Adipocyte (in vitro differentiated cells): ENCODE measurements around the gene PIM1.
"Not testable (repeated sequence)": the region's sequence is repeated elsewhere in the genome, so short reads cannot be mapped to it uniquely, and the experiment has no call there.

Experiments used
- DNase-seq: peaks from one replicate; pipeline ENCODE4 v3.0.0-alpha.2; 2015; ENCODE audit warnings: low read depth
- H3K27me3 ChIP-seq: replicated peaks from 2 replicates; pipeline ENCODE4 v1.7.0; 2013; ENCODE audit warnings: mild to moderate bottlenecking, low read length, moderate library complexity; ENCODE audit not compliant: control insufficient read depth, insufficient read depth
- H3K36me3 ChIP-seq: 2 replicates; pipeline ENCODE4 v1.7.0; 2013; ENCODE audit warnings: low read length, mild to moderate bottlenecking, moderate library complexity; ENCODE audit not compliant: control insufficient read depth, insufficient read depth, severe bottlenecking
- H3K4me1 ChIP-seq: 2 replicates; pipeline ENCODE4 v1.7.0; 2013; ENCODE audit warnings: mild to moderate bottlenecking, low read length, moderate library complexity; ENCODE audit not compliant: control insufficient read depth, insufficient read depth
- H3K4me3 ChIP-seq: 2 replicates; pipeline ENCODE4 v1.7.0; 2013; ENCODE audit warnings: mild to moderate bottlenecking, low read length, moderate library complexity
- H3K9ac ChIP-seq: 2 replicates; pipeline ENCODE4 v1.7.0; 2013; ENCODE audit warnings: mild to moderate bottlenecking, low read length, moderate library complexity
- H3K9me3 ChIP-seq: 2 replicates; pipeline ENCODE4 v1.7.0; 2013; ENCODE audit warnings: mild to moderate bottlenecking, low read length, moderate library complexity; ENCODE audit not compliant: control insufficient read depth

The PIM1 gene

GRCh38 chr6:37174196-37174514 lies 4.2 kb downstream of the PIM1 start:
- Histone ChIP-seq H3K9me3 (no peaks in the 10 kb centered on the region), H3K27me3 (no peaks in the 10 kb centered on the region), H3K36me3 (peaks cover 46% of the 10 kb centered on the region), H3K4me1 (peaks cover 24% of the 10 kb centered on the region), H3K4me3 (peak overlapping the region; percentile 94), H3K9ac (peak overlapping the region; percentile 98)
- no peak for DNase-seq

GRCh38 chr6:37174515-37175331 lies 4.8 kb downstream of the PIM1 start:
- H3K9ac ChIP-seq: peak overlapping the region; percentile 98
- DNase-seq: no peak
- H3K4me3 ChIP-seq: peak overlapping the region; percentile 94
- peaks cover 24% of the 10 kb centered on the region for H3K4me1 ChIP-seq
- peaks cover 46% of the 10 kb centered on the region for H3K36me3 ChIP-seq
- H3K27me3 ChIP-seq: no peaks in the 10 kb centered on the region
- no peaks in the 10 kb centered on the region for H3K9me3 ChIP-seq

GRCh38 chr6:37175332-37176267 lies 5.6 kb downstream of the PIM1 start:
- DNase-seq: no peak
- peaks cover 46% of the 10 kb centered on the region for H3K36me3 ChIP-seq
- H3K4me3 ChIP-seq: no peak overlapping the region

GRCh38 chr6:37176268-37177076 lies 6.5 kb downstream of the PIM1 start:
- no peak overlapping the region for H3K4me3 ChIP-seq
- H3K36me3 ChIP-seq: peaks cover 41% of the 10 kb centered on the region
- no peaks in the 10 kb centered on the region for H3K27me3 ChIP-seq
- H3K9ac ChIP-seq: no peak overlapping the region
- no peak for DNase-seq
- no peaks in the 10 kb centered on the region for H3K9me3 ChIP-seq
- peaks cover 24% of the 10 kb centered on the region for H3K4me1 ChIP-seq

More at GRCh38 chr6:37175332-37176267, 5.6 kb downstream of the PIM1 start:
- peaks cover 24% of the 10 kb centered on the region for H3K4me1 ChIP-seq
- H3K9ac ChIP-seq: no peak overlapping the region
- no peaks in the 10 kb centered on the region for H3K9me3 ChIP-seq
- H3K27me3 ChIP-seq: no peaks in the 10 kb centered on the region

GRCh38 chr6:37177077-37177934 lies 7.4 kb downstream of the PIM1 start:
- Histone ChIP-seq H3K4me3 (no peak overlapping the region), H3K9ac (no peak overlapping the region), H3K9me3 (no peaks in the 10 kb centered on the region), H3K36me3 (peaks cover 36% of the 10 kb centered on the region), H3K27me3 (no peaks in the 10 kb centered on the region), H3K4me1 (peaks cover 24% of the 10 kb centered on the region)
- DNase-seq: no peak

GRCh38 chr6:37177935-37178517 lies 8.1 kb downstream of the PIM1 start:
- Histone ChIP-seq H3K27me3 (no peaks in the 10 kb centered on the region), H3K9me3 (no peaks in the 10 kb centered on the region), H3K9ac (no peak overlapping the region), H3K36me3 (peaks cover 29% of the 10 kb centered on the region), H3K4me3 (no peak overlapping the region), H3K4me1 (peaks cover 17% of the 10 kb centered on the region)
- no peak for DNase-seq

- H3K4me3 ChIP-seq: no peak overlapping the region
- no peaks in the 10 kb centered on the region for H3K27me3 ChIP-seq
- no peak for DNase-seq
- no peaks in the 10 kb centered on the region for H3K9me3 ChIP-seq
- H3K9ac ChIP-seq: no peak overlapping the region
- H3K4me1 ChIP-seq: no peaks in the 10 kb centered on the region
- H3K36me3 ChIP-seq: peaks cover 9% of the 10 kb centered on the region
Observed at GRCh38 chr6:37180075-37180474, 10.1 kb downstream of the PIM1 start.

GRCh38 chr6:37180610-37181009 lies 10.7 kb downstream of the PIM1 start:
- not testable (repeated sequence) for H3K9ac ChIP-seq, H3K27me3 ChIP-seq, DNase-seq, H3K9me3 ChIP-seq, H3K36me3 ChIP-seq, H3K4me3 ChIP-seq, H3K4me1 ChIP-seq

- H3K4me3 ChIP-seq: no peak overlapping the region
- H3K4me1 ChIP-seq: no peaks in the 10 kb centered on the region
- no peaks in the 10 kb centered on the region for H3K36me3 ChIP-seq
- no peaks in the 10 kb centered on the region for H3K27me3 ChIP-seq
- no peaks in the 10 kb centered on the region for H3K9me3 ChIP-seq
- DNase-seq: no peak
- H3K9ac ChIP-seq: no peak overlapping the region
Observed at GRCh38 chr6:37182736-37183590, 13.0 kb downstream of the PIM1 start.
